HepG2 (cell line): ENCODE measurements around the gene IFNL1. TPM values are rescaled to one million over a fixed set of nuclear protein-coding genes. Genes with fewer than 3 reads are reported as not detected.

Experiments used
- ARNTL ChIP-seq: sonication (generic); formaldehyde crosslinking; IDR thresholded peaks from 2 replicates; pipeline ENCODE4 v1.4.0; 2020; ENCODE audit warnings: mild to moderate bottlenecking, missing genetic modification reagents
- CENPX ChIP-seq: sonication (generic); formaldehyde crosslinking; IDR thresholded peaks from 2 replicates; pipeline ENCODE4 v1.9.0; 2021; ENCODE audit warnings: mild to moderate bottlenecking, missing genetic modification reagents, moderate library complexity
- DPF2 ChIP-seq: sonication (generic); formaldehyde crosslinking; IDR thresholded peaks from 2 replicates; pipeline ENCODE4 v1.4.0; 2020; ENCODE audit warnings: mild to moderate bottlenecking, low read depth, missing genetic modification reagents, borderline replicate concordance
- KLF9 ChIP-seq: IDR thresholded peaks from 2 replicates; pipeline ENCODE4 v1.6.1; 2016; ENCODE audit warnings: low read depth
- NR2C2 ChIP-seq: sonication (generic); formaldehyde crosslinking; IDR thresholded peaks from 2 replicates; pipeline ENCODE4 v1.4.0; 2020; ENCODE audit warnings: missing genetic modification reagents, mild to moderate bottlenecking, moderate library complexity, borderline replicate concordance
- POLR2AphosphoS2 ChIP-seq: IDR thresholded peaks from 2 replicates; pipeline ENCODE4 v1.6.1; 2011; ENCODE audit warnings: low read depth, low read length, improper control_type of control experiment
- SIN3A ChIP-seq: IDR thresholded peaks from 2 replicates; pipeline ENCODE4 v1.6.1; 2011; ENCODE audit warnings: low read depth, mild to moderate bottlenecking, control low read depth, low read length, borderline replicate concordance
- SRSF4 ChIP-seq: fragments of 200-400 bp; formaldehyde crosslinking; IDR thresholded peaks from one replicate; pipeline ENCODE4 v1.6.1; 2018; ENCODE audit warnings: mild to moderate bottlenecking, low read depth, low read length, moderate library complexity; ENCODE audit not compliant: poor library complexity, severe bottlenecking
- SRSF9 ChIP-seq: fragments of 200-400 bp; formaldehyde crosslinking; IDR thresholded peaks from 2 replicates; pipeline ENCODE4 v1.6.1; 2018; ENCODE audit warnings: borderline replicate concordance, mild to moderate bottlenecking, low read depth, low read length; ENCODE audit not compliant: insufficient read depth, poor library complexity, severe bottlenecking
- ZNF207 ChIP-seq: fragments of 450-650 bp; IDR thresholded peaks from 2 replicates; pipeline ENCODE4 v1.6.1; 2016; ENCODE audit warnings: antibody characterized with exemption, borderline replicate concordance
- ZNF263 ChIP-seq: sonication (generic); formaldehyde crosslinking; IDR thresholded peaks from 2 replicates; pipeline ENCODE4 v1.4.0; 2020; ENCODE audit warnings: missing genetic modification reagents
- ZNF484 ChIP-seq: sonication (generic); formaldehyde crosslinking; IDR thresholded peaks from 2 replicates; pipeline ENCODE4 v1.5.1; 2020; ENCODE audit warnings: mild to moderate bottlenecking, low read depth, missing genetic modification reagents, borderline replicate concordance
- ZNF589 ChIP-seq: sonication (generic); formaldehyde crosslinking; conservative IDR thresholded peaks from 2 replicates; pipeline ENCODE4 v1.8.0; 2022; ENCODE audit warnings: mild to moderate bottlenecking, moderate library complexity, missing genetic modification reagents
- ZNF670 ChIP-seq: sonication (generic); formaldehyde crosslinking; IDR thresholded peaks from 2 replicates; pipeline ENCODE4 v1.8.0; 2022; ENCODE audit warnings: mild to moderate bottlenecking, missing genetic modification reagents, borderline replicate concordance
- ZSCAN25 ChIP-seq: sonication (generic); formaldehyde crosslinking; IDR thresholded peaks from 2 replicates; pipeline ENCODE4 v1.8.0; 2022; ENCODE audit warnings: mild to moderate bottlenecking, missing genetic modification reagents
- polyA plus RNA-seq, 8 experiments: library from polyadenylated mRNA; depleted of rRNA in 3 of 8; stranded (reverse) in 7 of 8; unstranded in 1 of 8; fragments of >200 nt; fragmentation: Illumina TruSeq in 4 of 8; extraction: Trizol in 4 of 8; gene quantifications; 2 replicates each; pipeline versions ENCODE4 v1.2.1 to v1.2.3, GENCODE V29; 2011 to 2016; ENCODE audit warnings: low read depth in 4 of 8, missing spikeins in 1 of 8, mixed read lengths in 1 of 8; ENCODE audit not compliant: insufficient read depth in 1 of 8
- total RNA-seq, 5 experiments: library from RNA; depleted of rRNA; stranded (reverse); fragments of >200 nt; fragmentation: Illumina TruSeq; extraction: Trizol; gene quantifications; 2 replicates each; pipeline ENCODE4 v1.2.3, GENCODE V29; 2016; ENCODE audit warnings: low read depth in 1 of 5
- TF ChIP-seq, protein P1 (sequence below): sonication (generic); formaldehyde crosslinking; IDR thresholded peaks from 2 replicates; pipeline ENCODE4 v1.5.0; 2020; ENCODE audit warnings: mild to moderate bottlenecking, missing genetic modification reagents
- TF ChIP-seq, protein P2 (sequence below): sonication (generic); formaldehyde crosslinking; IDR thresholded peaks from 2 replicates; pipeline ENCODE4 v1.4.0; 2020; ENCODE audit warnings: missing genetic modification reagents, mild to moderate bottlenecking, borderline replicate concordance
- TF ChIP-seq, protein P3 (sequence below): IDR thresholded peaks from 2 replicates; pipeline ENCODE4 v1.6.1; 2016; ENCODE audit warnings: missing compliant biosample characterization, missing genetic modification reagents, borderline replicate concordance
- TF ChIP-seq, protein P4 (sequence below): sonication (generic); formaldehyde crosslinking; IDR thresholded peaks from 2 replicates; pipeline ENCODE4 v1.5.1; 2020; ENCODE audit warnings: mild to moderate bottlenecking, moderate library complexity, missing genetic modification reagents

IFNL1 gene
- total and polyA plus RNA-seq, 2 of the 13 experiments (the other 11 are each of a cell fraction or from before 2014, with no cell fraction given), result not detected

DNA sequence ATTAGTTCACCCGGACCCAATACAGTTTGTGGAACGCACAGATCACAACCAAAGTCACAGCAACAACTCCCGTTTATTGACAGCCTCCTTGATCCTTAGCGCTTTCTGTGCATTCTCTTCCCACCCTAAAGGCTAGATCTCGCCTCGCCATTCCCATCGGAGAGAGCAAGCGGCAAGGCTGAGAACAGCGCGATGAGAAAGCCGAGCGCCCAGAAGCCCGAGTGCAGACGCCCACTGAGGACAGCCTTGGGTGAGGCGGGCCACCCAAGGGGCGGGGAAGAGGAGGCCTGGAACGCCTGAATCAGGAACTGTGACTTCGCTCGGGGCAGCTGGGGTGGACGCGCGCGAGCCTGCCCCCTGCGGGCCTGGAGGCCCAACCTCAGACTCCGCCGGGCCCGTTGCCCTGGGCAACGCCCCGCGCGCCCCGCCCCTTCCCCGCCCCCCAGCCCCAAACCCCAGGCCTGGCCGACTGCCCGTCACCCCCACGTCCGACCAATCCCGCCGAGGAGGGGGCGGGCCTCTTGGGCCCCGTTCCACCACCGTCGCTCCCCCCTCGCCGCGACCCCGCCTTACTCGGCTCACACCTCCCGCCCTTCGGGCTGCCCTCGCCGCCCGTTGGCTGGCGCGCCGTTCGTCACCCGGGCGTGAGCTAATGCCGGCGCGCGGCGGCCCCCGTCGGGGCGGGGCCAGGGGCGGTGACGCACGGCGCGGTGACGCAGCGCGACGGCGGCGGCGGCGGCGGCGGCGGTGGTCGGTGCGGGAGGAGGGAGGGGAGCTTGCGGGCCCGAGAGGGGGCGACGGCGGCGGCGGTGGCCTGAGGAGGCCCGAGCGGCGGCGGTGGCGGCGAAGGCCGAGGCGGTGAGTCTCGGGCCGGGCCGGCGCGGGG is 45.8 kb downstream of the IFNL1 start, which contains the start of gene SAMD4B (continued):
- TF ChIP-seq, protein P1, sequence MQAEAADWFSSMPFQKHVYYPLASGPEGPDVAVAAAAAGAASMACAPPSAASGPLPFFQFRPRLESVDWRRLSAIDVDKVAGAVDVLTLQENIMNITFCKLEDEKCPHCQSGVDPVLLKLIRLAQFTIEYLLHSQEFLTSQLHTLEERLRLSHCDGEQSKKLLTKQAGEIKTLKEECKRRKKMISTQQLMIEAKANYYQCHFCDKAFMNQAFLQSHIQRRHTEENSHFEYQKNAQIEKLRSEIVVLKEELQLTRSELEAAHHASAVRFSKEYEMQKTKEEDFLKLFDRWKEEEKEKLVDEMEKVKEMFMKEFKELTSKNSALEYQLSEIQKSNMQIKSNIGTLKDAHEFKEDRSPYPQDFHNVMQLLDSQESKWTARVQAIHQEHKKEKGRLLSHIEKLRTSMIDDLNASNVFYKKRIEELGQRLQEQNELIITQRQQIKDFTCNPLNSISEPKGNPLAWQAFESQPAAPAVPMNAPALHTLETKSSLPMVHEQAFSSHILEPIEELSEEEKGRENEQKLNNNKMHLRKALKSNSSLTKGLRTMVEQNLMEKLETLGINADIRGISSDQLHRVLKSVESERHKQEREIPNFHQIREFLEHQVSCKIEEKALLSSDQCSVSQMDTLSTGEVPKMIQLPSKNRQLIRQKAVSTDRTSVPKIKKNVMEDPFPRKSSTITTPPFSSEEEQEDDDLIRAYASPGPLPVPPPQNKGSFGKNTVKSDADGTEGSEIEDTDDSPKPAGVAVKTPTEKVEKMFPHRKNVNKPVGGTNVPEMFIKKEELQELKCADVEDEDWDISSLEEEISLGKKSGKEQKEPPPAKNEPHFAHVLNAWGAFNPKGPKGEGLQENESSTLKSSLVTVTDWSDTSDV (CRISPR knock-in tag), result no peak
- TF ChIP-seq, protein P2, sequence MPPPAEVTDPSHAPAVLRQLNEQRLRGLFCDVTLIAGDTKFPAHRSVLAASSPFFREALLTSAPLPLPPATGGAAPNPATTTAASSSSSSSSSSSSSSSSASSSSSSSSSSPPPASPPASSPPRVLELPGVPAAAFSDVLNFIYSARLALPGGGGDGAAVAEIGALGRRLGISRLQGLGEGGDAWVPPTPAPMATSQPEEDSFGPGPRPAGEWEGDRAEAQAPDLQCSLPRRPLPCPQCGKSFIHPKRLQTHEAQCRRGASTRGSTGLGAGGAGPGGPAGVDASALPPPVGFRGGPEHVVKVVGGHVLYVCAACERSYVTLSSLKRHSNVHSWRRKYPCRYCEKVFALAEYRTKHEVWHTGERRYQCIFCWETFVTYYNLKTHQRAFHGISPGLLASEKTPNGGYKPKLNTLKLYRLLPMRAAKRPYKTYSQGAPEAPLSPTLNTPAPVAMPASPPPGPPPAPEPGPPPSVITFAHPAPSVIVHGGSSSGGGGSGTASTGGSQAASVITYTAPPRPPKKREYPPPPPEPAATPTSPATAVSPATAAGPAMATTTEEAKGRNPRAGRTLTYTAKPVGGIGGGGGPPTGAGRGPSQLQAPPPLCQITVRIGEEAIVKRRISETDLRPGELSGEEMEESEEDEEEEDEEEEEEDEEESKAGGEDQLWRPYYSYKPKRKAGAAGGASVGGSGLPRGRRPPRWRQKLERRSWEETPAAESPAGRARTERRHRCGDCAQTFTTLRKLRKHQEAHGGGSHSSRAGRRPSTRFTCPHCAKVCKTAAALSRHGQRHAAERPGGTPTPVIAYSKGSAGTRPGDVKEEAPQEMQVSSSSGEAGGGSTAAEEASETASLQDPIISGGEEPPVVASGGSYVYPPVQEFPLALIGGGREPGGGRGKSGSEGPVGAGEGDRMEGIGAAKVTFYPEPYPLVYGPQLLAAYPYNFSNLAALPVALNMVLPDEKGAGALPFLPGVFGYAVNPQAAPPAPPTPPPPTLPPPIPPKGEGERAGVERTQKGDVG (CRISPR knock-in tag), result no peak; the same call in 1 of the 2 replicates
- no peak for TF ChIP-seq POLR2AphosphoS2
- no peak for TF ChIP-seq CENPX (CRISPR knock-in tag)
- no peak for TF ChIP-seq SRSF9
- TF ChIP-seq ZNF484 (CRISPR knock-in tag), result no peak
- TF ChIP-seq ARNTL, result no peak
- TF ChIP-seq KLF9 (CRISPR knock-in tag), result no peak
- TF ChIP-seq, protein P3, sequence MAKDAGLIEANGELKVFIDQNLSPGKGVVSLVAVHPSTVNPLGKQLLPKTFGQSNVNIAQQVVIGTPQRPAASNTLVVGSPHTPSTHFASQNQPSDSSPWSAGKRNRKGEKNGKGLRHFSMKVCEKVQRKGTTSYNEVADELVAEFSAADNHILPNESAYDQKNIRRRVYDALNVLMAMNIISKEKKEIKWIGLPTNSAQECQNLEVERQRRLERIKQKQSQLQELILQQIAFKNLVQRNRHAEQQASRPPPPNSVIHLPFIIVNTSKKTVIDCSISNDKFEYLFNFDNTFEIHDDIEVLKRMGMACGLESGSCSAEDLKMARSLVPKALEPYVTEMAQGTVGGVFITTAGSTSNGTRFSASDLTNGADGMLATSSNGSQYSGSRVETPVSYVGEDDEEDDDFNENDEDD (CRISPR knock-in tag), result peak; percentile 15; the same call in 1 of the 2 replicates
- TF ChIP-seq ZNF589 (CRISPR knock-in tag), result no peak
- TF ChIP-seq ZNF263, result no peak
- TF ChIP-seq NR2C2 (CRISPR knock-in tag), result peak; percentile 47
- peak; percentile 78 for TF ChIP-seq ZSCAN25
- peak; percentile 31; the same call in 1 of the 2 replicates for TF ChIP-seq ZNF670 (CRISPR knock-in tag)
- 0 out of 2 replicates have a peak, but pooled peaks have one; percentile 19 for TF ChIP-seq DPF2 (CRISPR knock-in tag)
- TF ChIP-seq ZNF207, result no peak
- TF ChIP-seq SRSF4, result no peak
- TF ChIP-seq, protein P4, sequence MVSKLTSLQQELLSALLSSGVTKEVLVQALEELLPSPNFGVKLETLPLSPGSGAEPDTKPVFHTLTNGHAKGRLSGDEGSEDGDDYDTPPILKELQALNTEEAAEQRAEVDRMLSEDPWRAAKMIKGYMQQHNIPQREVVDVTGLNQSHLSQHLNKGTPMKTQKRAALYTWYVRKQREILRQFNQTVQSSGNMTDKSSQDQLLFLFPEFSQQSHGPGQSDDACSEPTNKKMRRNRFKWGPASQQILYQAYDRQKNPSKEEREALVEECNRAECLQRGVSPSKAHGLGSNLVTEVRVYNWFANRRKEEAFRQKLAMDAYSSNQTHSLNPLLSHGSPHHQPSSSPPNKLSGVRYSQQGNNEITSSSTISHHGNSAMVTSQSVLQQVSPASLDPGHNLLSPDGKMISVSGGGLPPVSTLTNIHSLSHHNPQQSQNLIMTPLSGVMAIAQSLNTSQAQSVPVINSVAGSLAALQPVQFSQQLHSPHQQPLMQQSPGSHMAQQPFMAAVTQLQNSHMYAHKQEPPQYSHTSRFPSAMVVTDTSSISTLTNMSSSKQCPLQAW, result peak; percentile 91
- peak; percentile 47; the same call in 1 of the 2 replicates for TF ChIP-seq SIN3A
